SK-N-SH (cell line): Measurements from ENCODE around the gene SMAD4.

Experiments
- EP300 ChIP-seq, 2 experiments: IDR thresholded peaks; 2 replicates each; pipeline versions ENCODE4 v1.4.0 to v1.6.1; 2012; ENCODE audit warnings: borderline replicate concordance in 1 of 2, low read depth in 1 of 2, low read length in 1 of 2
- FOXJ3 ChIP-seq: sonication (generic); formaldehyde crosslinking; IDR thresholded peaks from 2 replicates; pipeline ENCODE4 v1.5.1; 2020; ENCODE audit warnings: mild to moderate bottlenecking, missing genetic modification reagents
- MXI1 ChIP-seq: IDR thresholded peaks from 2 replicates; pipeline ENCODE4 v1.6.1; 2012; ENCODE audit warnings: mild to moderate bottlenecking, low read depth, low read length, improper control_type of control experiment
- NFIC ChIP-seq: IDR thresholded peaks from 2 replicates; pipeline ENCODE4 v1.4.0; 2012; ENCODE audit warnings: borderline replicate concordance
- POLR2AphosphoS5 ChIP-seq: IDR thresholded peaks from 2 replicates; pipeline ENCODE4 v1.6.1; 2012; ENCODE audit warnings: low read depth, low read length
- RAD21 ChIP-seq: IDR thresholded peaks from 2 replicates; pipeline ENCODE4 v1.6.1; 2012; ENCODE audit warnings: mild to moderate bottlenecking, low read length
- RCOR1 ChIP-seq: fragments of 150-350 bp; IDR thresholded peaks from 2 replicates; pipeline ENCODE4 v1.6.1; 2017; ENCODE audit warnings: antibody characterized with exemption, low read length
- RFX5 ChIP-seq: IDR thresholded peaks from 2 replicates; pipeline ENCODE4 v1.6.1; 2012; ENCODE audit warnings: mild to moderate bottlenecking, improper control_type of control experiment, low read length
- SMC3 ChIP-seq: IDR thresholded peaks from 2 replicates; pipeline ENCODE4 v1.6.1; 2012; ENCODE audit warnings: low read depth, low read length, improper control_type of control experiment
- YY1 ChIP-seq: IDR thresholded peaks from 2 replicates; pipeline ENCODE4 v1.4.0; 2012; ENCODE audit warnings: low read depth, mild to moderate bottlenecking
- ZBTB33 ChIP-seq: IDR thresholded peaks from 2 replicates; pipeline ENCODE4 v1.4.0; 2012; ENCODE audit warnings: low read depth, borderline replicate concordance
- TF ChIP-seq, protein P1 (sequence below): fragments of 200-600 bp; sonication (generic); IDR thresholded peaks from 2 replicates; pipeline ENCODE4 v1.6.1; 2017; ENCODE audit warnings: antibody characterized with exemption, mild to moderate bottlenecking, moderate library complexity
- TF ChIP-seq, protein P2 (sequence below): IDR thresholded peaks from 2 replicates; pipeline ENCODE4 v1.4.0; 2012; ENCODE audit warnings: low read depth, borderline replicate concordance

- TF ChIP-seq, protein P1, sequence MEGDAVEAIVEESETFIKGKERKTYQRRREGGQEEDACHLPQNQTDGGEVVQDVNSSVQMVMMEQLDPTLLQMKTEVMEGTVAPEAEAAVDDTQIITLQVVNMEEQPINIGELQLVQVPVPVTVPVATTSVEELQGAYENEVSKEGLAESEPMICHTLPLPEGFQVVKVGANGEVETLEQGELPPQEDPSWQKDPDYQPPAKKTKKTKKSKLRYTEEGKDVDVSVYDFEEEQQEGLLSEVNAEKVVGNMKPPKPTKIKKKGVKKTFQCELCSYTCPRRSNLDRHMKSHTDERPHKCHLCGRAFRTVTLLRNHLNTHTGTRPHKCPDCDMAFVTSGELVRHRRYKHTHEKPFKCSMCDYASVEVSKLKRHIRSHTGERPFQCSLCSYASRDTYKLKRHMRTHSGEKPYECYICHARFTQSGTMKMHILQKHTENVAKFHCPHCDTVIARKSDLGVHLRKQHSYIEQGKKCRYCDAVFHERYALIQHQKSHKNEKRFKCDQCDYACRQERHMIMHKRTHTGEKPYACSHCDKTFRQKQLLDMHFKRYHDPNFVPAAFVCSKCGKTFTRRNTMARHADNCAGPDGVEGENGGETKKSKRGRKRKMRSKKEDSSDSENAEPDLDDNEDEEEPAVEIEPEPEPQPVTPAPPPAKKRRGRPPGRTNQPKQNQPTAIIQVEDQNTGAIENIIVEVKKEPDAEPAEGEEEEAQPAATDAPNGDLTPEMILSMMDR: no peak
- TF ChIP-seq EP300 (IDR thresholded peaks at IDR 0.05; ENCODE audit: borderline replicate concordance in 1 of 2, low read depth in 1 of 2, low read length in 1 of 2): no peak
- TF ChIP-seq, protein P2, sequence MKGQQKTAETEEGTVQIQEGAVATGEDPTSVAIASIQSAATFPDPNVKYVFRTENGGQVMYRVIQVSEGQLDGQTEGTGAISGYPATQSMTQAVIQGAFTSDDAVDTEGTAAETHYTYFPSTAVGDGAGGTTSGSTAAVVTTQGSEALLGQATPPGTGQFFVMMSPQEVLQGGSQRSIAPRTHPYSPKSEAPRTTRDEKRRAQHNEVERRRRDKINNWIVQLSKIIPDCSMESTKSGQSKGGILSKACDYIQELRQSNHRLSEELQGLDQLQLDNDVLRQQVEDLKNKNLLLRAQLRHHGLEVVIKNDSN: no peak
- TF ChIP-seq POLR2AphosphoS5: no peak
- no peak for TF ChIP-seq NFIC
- no peak for TF ChIP-seq SMC3
- no peak for TF ChIP-seq RAD21
- TF ChIP-seq RFX5: no peak
- TF ChIP-seq ZBTB33: no peak
- no peak for TF ChIP-seq FOXJ3
- no peak for TF ChIP-seq MXI1
- TF ChIP-seq RCOR1: no peak
- no peak for TF ChIP-seq YY1
Observed at GRCh38 chr18:51041677-51042352, 11.8 kb downstream of the SMAD4 start.
